GM12891 (cell line): Measurements from ENCODE around the gene PITPNB.

Experiments used
- DNase-seq: peaks from one replicate; pipeline ENCODE4 v3.0.0; 2011; ENCODE audit warnings: low spot score; ENCODE audit not compliant: insufficient read length
- FAIRE-seq: peaks from 2 replicates; lab custom pipeline; 2011; peaks lifted over from hg19 to GRCh38; lab: Jason Lieb, UNC
- PAX5 ChIP-seq: IDR thresholded peaks from 2 replicates; pipeline ENCODE4 v1.6.1; 2011; ENCODE audit warnings: low read length, moderate library complexity, mild to moderate bottlenecking; ENCODE audit not compliant: insufficient read depth, severe bottlenecking
- POLR2A ChIP-seq: IDR thresholded peaks from 2 replicates; pipeline ENCODE4 v1.6.1; 2011; ENCODE audit warnings: low read depth, low read length, control low read depth
- POLR2AphosphoS5 ChIP-seq: IDR thresholded peaks from 2 replicates; pipeline ENCODE4 v1.6.1; 2011; ENCODE audit warnings: low read depth, low read length, control low read depth
- POU2F2 ChIP-seq: IDR thresholded peaks from 2 replicates; pipeline ENCODE4 v1.6.1; 2011; ENCODE audit warnings: low read depth, mild to moderate bottlenecking, control low read depth, low read length, moderate library complexity
- SPI1 ChIP-seq: IDR thresholded peaks from 2 replicates; pipeline ENCODE4 v1.6.1; 2011; ENCODE audit warnings: low read depth, low read length, control low read depth
- TAF1 ChIP-seq: IDR thresholded peaks from 2 replicates; pipeline ENCODE4 v1.6.1; 2011; ENCODE audit warnings: low read depth, low read length, control low read depth

Gene PITPNB

GRCh38 chr22:27809700-27810608, 109.1 kb downstream of the PITPNB start:
- TF ChIP-seq POU2F2 (no peak), TAF1 (no peak), POLR2AphosphoS5 (no peak), PAX5 (no peak), POLR2A (no peak), SPI1 (no peak)
- DNase-seq (no peak), FAIRE-seq (no peak)

- TF ChIP-seq POLR2AphosphoS5 = no peak
- no peak for TF ChIP-seq SPI1
- TF ChIP-seq PAX5 = no peak
- no peak for TF ChIP-seq POU2F2
- TF ChIP-seq TAF1 = no peak
- TF ChIP-seq POLR2A = no peak
- FAIRE-seq = no peak
- no peak for DNase-seq
Observed at GRCh38 chr22:27809226-27809603, 109.8 kb downstream of the PITPNB start.

- DNase-seq (no peak), FAIRE-seq (no peak)
- TF ChIP-seq SPI1 (no peak), TAF1 (no peak), POLR2AphosphoS5 (no peak), PAX5 (no peak), POU2F2 (no peak), POLR2A (no peak)
Observed at GRCh38 chr22:27808451-27809225, 110.4 kb downstream of the PITPNB start.

GRCh38 chr22:27805841-27806240, 113.2 kb downstream of the PITPNB start:
- DNase-seq (no peak), FAIRE-seq (no peak)
- TF ChIP-seq POLR2A = no peak
- no peak for TF ChIP-seq POU2F2
- TF ChIP-seq POLR2AphosphoS5 = no peak
- no peak for TF ChIP-seq PAX5

GRCh38 chr22:27804470-27805297, 114.4 kb downstream of the PITPNB start:
- FAIRE-seq (peak; percentile 28), DNase-seq (peak; percentile 71)
- no peak for TF ChIP-seq POLR2A
- TF ChIP-seq PAX5 = no peak
- no peak for TF ChIP-seq POU2F2
- no peak for TF ChIP-seq SPI1
- TF ChIP-seq TAF1 = no peak
- no peak for TF ChIP-seq POLR2AphosphoS5

- FAIRE-seq = no peak
Observed at GRCh38 chr22:27803841-27804415, 115.1 kb downstream of the PITPNB start.

GRCh38 chr22:27802346-27803073, 116.5 kb downstream of the PITPNB start:
- FAIRE-seq (no peak), DNase-seq (no peak)
- TF ChIP-seq PAX5 (no peak), POLR2A (no peak), SPI1 (no peak), TAF1 (no peak)

More at GRCh38 chr22:27803841-27804415, 115.1 kb downstream of the PITPNB start:
- TF ChIP-seq POLR2AphosphoS5 = no peak
- no peak for TF ChIP-seq POU2F2
- TF ChIP-seq PAX5 = no peak
- TF ChIP-seq SPI1 = no peak
- TF ChIP-seq TAF1 = no peak
- no peak for TF ChIP-seq POLR2A
- DNase-seq = no peak
